Subcutaneous abdominal adipose tissue (tissue), 5 donors: ENCODE measurements around the gene TMEM169.
"Not testable (repeated sequence)": the region's sequence is repeated elsewhere in the genome, so short reads cannot be mapped to it uniquely, and the experiment has no call there.

Source experiments
- H3K27ac ChIP-seq: one replicate; pipeline ENCODE4 v1.7.0; 2013; ENCODE audit warnings: low read depth, mild to moderate bottlenecking, inconsistent platforms, low read length, moderate library complexity
- H3K27me3 ChIP-seq, 5 donors: one replicate each; pipeline ENCODE4 v1.7.0; 2013; ENCODE audit warnings: low read length in 5 of 5, inconsistent platforms in 1 of 5; ENCODE audit not compliant: control insufficient read depth in 5 of 5, insufficient read depth in 4 of 5
- H3K36me3 ChIP-seq, 5 donors: one replicate each; pipeline ENCODE4 v1.7.0; 2013; ENCODE audit warnings: low read length in 5 of 5; ENCODE audit not compliant: control insufficient read depth in 5 of 5, insufficient read depth in 5 of 5
- H3K4me1 ChIP-seq, 5 donors: one replicate each; pipeline ENCODE4 v1.7.0; 2013; ENCODE audit warnings: low read length in 5 of 5, mild to moderate bottlenecking in 3 of 5, moderate library complexity in 1 of 5; ENCODE audit not compliant: control insufficient read depth in 5 of 5, insufficient read depth in 5 of 5
- H3K4me3 ChIP-seq, 5 donors: one replicate each; pipeline ENCODE4 v1.7.0; 2013; ENCODE audit warnings: low read length in 5 of 5, low read depth in 1 of 5
- H3K9ac ChIP-seq, 5 donors: one replicate each; pipeline ENCODE4 v1.7.0; 2013; ENCODE audit warnings: low read length in 5 of 5, mild to moderate bottlenecking in 4 of 5, moderate library complexity in 3 of 5
- H3K9me3 ChIP-seq, 5 donors: one replicate each; pipeline ENCODE4 v1.7.0; 2013; ENCODE audit warnings: low read length in 5 of 5; ENCODE audit not compliant: control insufficient read depth in 5 of 5
- donor health status: healthy.
- donor health status: healthy.
- donor health status: healthy.
- donor health status: healthy.
- donor health status: healthy.

Gene TMEM169

DNA sequence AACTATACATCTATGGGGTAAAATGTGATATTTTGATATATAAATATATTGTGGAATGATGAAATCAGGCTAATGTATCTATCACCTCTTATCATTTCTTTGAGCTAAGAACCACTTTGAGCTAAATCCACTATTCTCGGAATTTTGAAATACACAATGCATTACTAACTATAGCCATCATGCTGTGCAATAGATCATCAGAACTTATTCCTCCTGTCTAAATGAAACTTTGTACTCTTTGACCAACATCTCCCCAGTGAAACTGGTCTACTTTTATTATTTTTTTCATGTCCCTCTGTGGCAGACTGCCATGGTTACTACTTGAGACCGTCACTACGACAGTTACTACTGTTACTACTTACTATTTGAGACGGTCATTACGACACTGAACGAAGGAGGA, 11.5 kb upstream of the TMEM169 start:
- H3K9me3 ChIP-seq: no peaks in the 10 kb centered on the region
- peak overlapping the region in 1 of 5 donors; percentile 48 for H3K9ac ChIP-seq

GRCh38 chr2:216071111-216071851, 10.4 kb upstream of the TMEM169 start:
- Histone ChIP-seq H3K4me3 (no peak overlapping the region), H3K27ac (peak overlapping the region; percentile 84)

More for the DNA sequence above, 11.5 kb upstream of the TMEM169 start:
- H3K36me3 ChIP-seq: peaks cover 6 to 21% (median 16%) of the 10 kb centered on the region in 5 donors
- no peak overlapping the region for H3K4me3 ChIP-seq
- H3K27me3 ChIP-seq: no peaks in the 10 kb centered on the region
- H3K4me1 ChIP-seq: peaks cover 3 to 79% (median 26%) of the 10 kb centered on the region in 5 donors
- H3K27ac ChIP-seq: peak overlapping the region; percentile 84

DNA sequence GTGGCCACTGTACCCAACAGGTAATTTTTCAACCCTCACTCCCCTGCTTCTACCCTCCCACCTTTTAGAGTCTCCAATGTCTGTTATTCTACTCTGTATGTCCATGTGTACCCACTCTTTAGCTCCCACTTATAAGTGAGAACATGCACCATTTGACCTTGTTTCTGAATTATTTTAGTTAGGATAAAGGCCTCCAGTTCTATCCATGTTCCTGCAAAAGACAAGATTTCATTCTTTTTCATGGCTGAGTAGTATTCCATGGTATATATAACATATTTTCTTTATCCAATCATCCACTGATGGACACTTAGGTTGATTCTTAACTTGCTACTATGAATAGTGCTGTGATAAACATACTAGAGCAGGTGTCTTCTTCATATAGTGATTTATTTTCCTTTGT, 9.2 kb upstream of the TMEM169 start:
- H3K4me3 ChIP-seq: no peak overlapping the region
- H3K27ac ChIP-seq: peak overlapping the region; percentile 39
- no peak overlapping the region for H3K9ac ChIP-seq
- H3K4me1 ChIP-seq: peaks cover 3 to 77% (median 26%) of the 10 kb centered on the region in 5 donors
- H3K36me3 ChIP-seq: peaks cover 0 to 14% (median 6%) of the 10 kb centered on the region in 5 donors
- H3K9me3 ChIP-seq: no peaks in the 10 kb centered on the region
- H3K27me3 ChIP-seq: no peaks in the 10 kb centered on the region

More at GRCh38 chr2:216071111-216071851, 10.4 kb upstream of the TMEM169 start:
- Histone ChIP-seq H3K4me1 (peaks cover 3 to 79% (median 25%) of the 10 kb centered on the region in 5 donors), H3K27me3 (no peaks in the 10 kb centered on the region), H3K36me3 (peaks cover 0 to 16% (median 6%) of the 10 kb centered on the region in 5 donors), H3K9me3 (no peaks in the 10 kb centered on the region), H3K9ac (no peak overlapping the region)

GRCh38 chr2:216073773-216074172, 7.9 kb upstream of the TMEM169 start:
- Histone ChIP-seq H3K4me1 (peaks cover 3 to 73% (median 31%) of the 10 kb centered on the region in 5 donors), H3K4me3 (no peak overlapping the region), H3K27me3 (no peaks in the 10 kb centered on the region), H3K9ac (no peak overlapping the region), H3K9me3 (no peaks in the 10 kb centered on the region), H3K27ac (peak overlapping the region; percentile 81), H3K36me3 (peaks cover 0 to 14% (median 6%) of the 10 kb centered on the region in 5 donors)

- no peaks in the 10 kb centered on the region for H3K27me3 ChIP-seq
- H3K4me3 ChIP-seq: no peak overlapping the region
- no peak overlapping the region for H3K9ac ChIP-seq
- peaks cover 0 to 14% (median 6%) of the 10 kb centered on the region in 5 donors for H3K36me3 ChIP-seq
- peaks cover 0 to 67% (median 31%) of the 10 kb centered on the region in 5 donors for H3K4me1 ChIP-seq
- no peaks in the 10 kb centered on the region for H3K9me3 ChIP-seq
- peak overlapping the region; percentile 81 for H3K27ac ChIP-seq
Measured at GRCh38 chr2:216074380-216074779, 7.3 kb upstream of the TMEM169 start.

- Histone ChIP-seq H3K4me3 (no peak overlapping the region), H3K27me3 (no peaks in the 10 kb centered on the region), H3K9ac (no peak overlapping the region), H3K9me3 (no peaks in the 10 kb centered on the region), H3K27ac (peak overlapping the region; percentile 81), H3K36me3 (peaks cover 0 to 14% (median 6%) of the 10 kb centered on the region in 5 donors), H3K4me1 (peaks cover 0 to 63% (median 28%) of the 10 kb centered on the region in 5 donors)
Measured at GRCh38 chr2:216074794-216075193, 6.9 kb upstream of the TMEM169 start.

GRCh38 chr2:216075510-216076485, 5.9 kb upstream of the TMEM169 start:
- Histone ChIP-seq H3K27me3 (no peaks in the 10 kb centered on the region), H3K4me1 (peaks cover 1 to 61% (median 27%) of the 10 kb centered on the region in 5 donors), H3K9me3 (no peaks in the 10 kb centered on the region), H3K27ac (peak overlapping the region; percentile 81), H3K9ac (peak overlapping the region in 2 of 5 donors; percentile 0 to 38), H3K4me3 (no peak overlapping the region), H3K36me3 (peaks cover 0 to 14% (median 6%) of the 10 kb centered on the region in 5 donors)

- Histone ChIP-seq H3K9ac (peak overlapping the region in 1 of 5 donors; percentile 41), H3K27ac (peak overlapping the region; percentile 74), H3K4me1 (peaks cover 1 to 56% (median 28%) of the 10 kb centered on the region in 5 donors), H3K9me3 (no peaks in the 10 kb centered on the region), H3K36me3 (peaks cover 0 to 7% (median 2%) of the 10 kb centered on the region in 5 donors), H3K4me3 (no peak overlapping the region), H3K27me3 (no peaks in the 10 kb centered on the region)
Measured at GRCh38 chr2:216078776-216079175, 2.9 kb upstream of the TMEM169 start.

GRCh38 chr2:216080048-216080447, 1.7 kb upstream of the TMEM169 start:
- Histone ChIP-seq H3K4me1 (peaks cover 1 to 43% (median 26%) of the 10 kb centered on the region in 5 donors), H3K27ac (peak overlapping the region; percentile 74), H3K4me3 (peak overlapping the region in 4 of 5 donors; percentile 89 to 97 (median 93))
- H3K36me3 ChIP-seq, H3K9ac ChIP-seq, H3K27me3 ChIP-seq, H3K9me3 ChIP-seq: not testable (repeated sequence)
